WTC11 (cell line): Measurements from ENCODE around the gene HHAT. TPM values are rescaled to one million over a fixed set of nuclear protein-coding genes. Genes with fewer than 3 reads are reported as not detected.

ENCODE experiments used
- ATAC-seq: fragments of 200-7000 bp; cut with Tn5 transposase; 2 replicates; pipeline ENCODE4 v1.10.0; 2021; ENCODE audit warnings: mild to moderate bottlenecking, moderate library complexity
- CTCF ChIA-PET: fragments of 300-600 bp; sonication (Branson Sonifier 250); formaldehyde crosslinking; loops from one replicate; lab custom pipeline; 2021; ENCODE audit warnings: antibody characterized with exemption; lab: Charles Lee
- POLR2A ChIA-PET: fragments of 350-600 bp; sonication (Branson Sonifier 250); formaldehyde crosslinking; loops from one replicate; lab custom pipeline; 2021; ENCODE audit warnings: antibody characterized with exemption; lab: Charles Lee
- DNase-seq: peaks from one replicate; pipeline ENCODE4 v3.0.0; 2021; ENCODE audit warnings: low spot score
- H3K27ac Mint-ChIP-seq: 2 replicates; pipeline ENCODE4 v1.8.0; 2021; ENCODE audit warnings: mixed read lengths
- H3K27me3 Mint-ChIP-seq: 2 replicates; pipeline ENCODE4 v1.8.0; 2021; ENCODE audit warnings: low read depth, mild to moderate bottlenecking, moderate library complexity, mixed read lengths
- H3K36me3 Mint-ChIP-seq: 2 replicates; pipeline ENCODE4 v1.8.0; 2021; ENCODE audit warnings: mixed read lengths
- H3K4me1 Mint-ChIP-seq: 2 replicates; pipeline ENCODE4 v1.8.0; 2022; ENCODE audit warnings: mixed read lengths
- H3K4me3 Mint-ChIP-seq: 2 replicates; pipeline ENCODE4 v1.8.0; 2021; ENCODE audit warnings: mild to moderate bottlenecking, moderate library complexity, mixed read lengths
- H3K9me3 Mint-ChIP-seq: 2 replicates; pipeline ENCODE4 v1.8.0; 2021; ENCODE audit warnings: mixed read lengths
- ARID4B ChIP-seq: sonication (generic); formaldehyde crosslinking; IDR thresholded peaks from 2 replicates; pipeline ENCODE4 v1.8.0; 2023; ENCODE audit warnings: missing genetic modification reagents, mild to moderate bottlenecking, borderline replicate concordance
- CREB1 ChIP-seq: sonication (generic); formaldehyde crosslinking; IDR thresholded peaks from 2 replicates; pipeline ENCODE4 v1.8.0; 2023; ENCODE audit warnings: mild to moderate bottlenecking, missing genetic modification reagents
- ERG ChIP-seq: fragments of 250-450 bp; sonication (Bioruptor Pico); IDR thresholded peaks from 2 replicates; pipeline ENCODE4 v1.8.0; 2021; ENCODE audit warnings: mild to moderate bottlenecking
- FOXK1 ChIP-seq: sonication (generic); formaldehyde crosslinking; IDR thresholded peaks from 2 replicates; pipeline ENCODE4 v1.8.0; 2022; ENCODE audit warnings: mild to moderate bottlenecking, moderate library complexity, missing genetic modification reagents
- FOXP4 ChIP-seq: sonication (generic); formaldehyde crosslinking; IDR thresholded peaks from 2 replicates; pipeline ENCODE4 v1.8.0; 2022; ENCODE audit warnings: mild to moderate bottlenecking, missing genetic modification reagents
- GABPB1 ChIP-seq: sonication (generic); formaldehyde crosslinking; IDR thresholded peaks from 2 replicates; pipeline ENCODE4 v1.8.1; 2023; ENCODE audit warnings: mild to moderate bottlenecking, missing genetic modification reagents
- JUN ChIP-seq: sonication (generic); formaldehyde crosslinking; IDR thresholded peaks from 2 replicates; pipeline ENCODE4 v1.8.0; 2023; ENCODE audit warnings: mild to moderate bottlenecking, missing genetic modification reagents
- KAT7 ChIP-seq: sonication (generic); formaldehyde crosslinking; IDR thresholded peaks from 2 replicates; pipeline ENCODE4 v1.8.1; 2023; ENCODE audit warnings: missing genetic modification reagents, mild to moderate bottlenecking, borderline replicate concordance
- ZNF416 ChIP-seq: fragments of 250-450 bp; sonication (Bioruptor Pico); IDR thresholded peaks from 2 replicates; pipeline ENCODE4 v1.9.0; 2021; ENCODE audit warnings: mild to moderate bottlenecking, inconsistent platforms
- ZNF423 ChIP-seq: fragments of 250-450 bp; sonication (Bioruptor Pico); IDR thresholded peaks from 2 replicates; pipeline ENCODE4 v2.1.2; 2022; ENCODE audit warnings: mild to moderate bottlenecking, moderate library complexity
- ZNF425 ChIP-seq: fragments of 250-450 bp; sonication (Bioruptor Pico); conservative IDR thresholded peaks from 2 replicates; pipeline ENCODE4 v1.9.0; 2021; ENCODE audit warnings: mild to moderate bottlenecking
- ZNF512 ChIP-seq: sonication (generic); formaldehyde crosslinking; IDR thresholded peaks from 2 replicates; pipeline ENCODE4 v1.8.1; 2022; ENCODE audit warnings: missing genetic modification reagents, borderline replicate concordance
- total RNA-seq: library from RNA; stranded (reverse); gene quantifications from 3 replicates; pipeline ENCODE4 v1.2.3, GENCODE V29; 2021

HHAT gene
- total RNA-seq, 1 experiment from 2014 or later: 0.39 TPM

GRCh38 chr1:210697185-210697584, 368.5 kb downstream of the HHAT start:
- ATAC-seq: peak; percentile 67
- H3K4me1 Mint-ChIP-seq: peaks cover under 1% of the 10 kb centered on the region; the same call in 1 of the 2 replicates
- no peak for DNase-seq

More at GRCh38 chr1:210697185-210697584, 368.5 kb downstream of the HHAT start:
- TF ChIP-seq ERG (CRISPR knock-in tag) (no peak), ZNF425 (no peak), KAT7 (CRISPR knock-in tag) (no peak), JUN (no peak), FOXP4 (CRISPR knock-in tag) (no peak), FOXK1 (no peak), CREB1 (CRISPR knock-in tag) (no peak), GABPB1 (CRISPR knock-in tag) (no peak), ZNF416 (no peak), ARID4B (CRISPR knock-in tag) (no peak), ZNF423 (CRISPR knock-in tag) (no peak), ZNF512 (no peak)
- H3K4me3 Mint-ChIP-seq: no peak overlapping the region
- no peak overlapping the region for H3K27ac Mint-ChIP-seq
- CTCF ChIA-PET: interaction anchor here (1.2 kb wide), 1 partner anchor 12 kb away, joined by 3 read pairs; no protein-coding TSS in a partner anchor
- POLR2A ChIA-PET: no interaction called here
- H3K27me3 Mint-ChIP-seq: no peaks in the 10 kb centered on the region
- no peaks in the 10 kb centered on the region; the same call in 1 of the 2 replicates for H3K36me3 Mint-ChIP-seq
- peaks cover 5% of the 10 kb centered on the region for H3K9me3 Mint-ChIP-seq
